HCT116 (cell line): ENCODE measurements around the gene TOX3.

Experiments
- EZH2 ChIP-seq: fragments of 200-600 bp; sonication (generic); IDR thresholded peaks from 2 replicates; pipeline ENCODE4 v1.6.1; 2017; ENCODE audit warnings: antibody characterized with exemption, mixed run types
- SIN3A ChIP-seq: IDR thresholded peaks from 2 replicates; pipeline ENCODE4 v1.6.1; 2012; ENCODE audit warnings: low read depth
- TF ChIP-seq, protein P1 (sequence below), 3 experiments: fragments of 200-600 bp in 1 of 3; sonication (generic) in 1 of 3; IDR thresholded peaks in 2 of 3; conservative IDR thresholded peaks in 1 of 3; 2 replicates each; pipeline ENCODE4 v1.5.1; 2012 to 2017; ENCODE audit warnings: low read depth in 2 of 3, low read length in 2 of 3, antibody characterized with exemption in 1 of 3, borderline replicate concordance in 1 of 3, control low read depth in 1 of 3, mild to moderate bottlenecking in 1 of 3, mixed read lengths in 1 of 3, mixed run types in 1 of 3, moderate library complexity in 1 of 3; ENCODE audit not compliant: insufficient read depth in 1 of 3

DNA sequence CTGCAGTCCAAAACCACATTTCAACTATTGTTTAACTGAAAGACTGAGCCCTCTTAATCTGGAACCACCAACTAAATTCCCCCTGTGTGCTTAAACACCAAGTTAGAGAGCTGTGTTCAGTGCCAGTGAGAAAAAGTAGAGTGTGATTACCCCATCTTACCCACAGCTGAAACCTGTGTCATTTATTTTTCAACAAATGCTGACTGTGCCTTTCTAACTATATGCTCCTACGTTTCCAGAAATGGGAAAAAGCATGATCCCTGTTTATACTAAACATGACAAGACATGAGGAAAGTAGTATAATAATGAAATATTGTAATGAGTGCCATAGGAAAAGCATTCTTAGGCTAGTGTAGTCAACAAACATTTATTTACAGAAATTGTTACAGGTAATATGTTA is 7.4 kb upstream of the TOX3 start:
- TF ChIP-seq, protein P1, sequence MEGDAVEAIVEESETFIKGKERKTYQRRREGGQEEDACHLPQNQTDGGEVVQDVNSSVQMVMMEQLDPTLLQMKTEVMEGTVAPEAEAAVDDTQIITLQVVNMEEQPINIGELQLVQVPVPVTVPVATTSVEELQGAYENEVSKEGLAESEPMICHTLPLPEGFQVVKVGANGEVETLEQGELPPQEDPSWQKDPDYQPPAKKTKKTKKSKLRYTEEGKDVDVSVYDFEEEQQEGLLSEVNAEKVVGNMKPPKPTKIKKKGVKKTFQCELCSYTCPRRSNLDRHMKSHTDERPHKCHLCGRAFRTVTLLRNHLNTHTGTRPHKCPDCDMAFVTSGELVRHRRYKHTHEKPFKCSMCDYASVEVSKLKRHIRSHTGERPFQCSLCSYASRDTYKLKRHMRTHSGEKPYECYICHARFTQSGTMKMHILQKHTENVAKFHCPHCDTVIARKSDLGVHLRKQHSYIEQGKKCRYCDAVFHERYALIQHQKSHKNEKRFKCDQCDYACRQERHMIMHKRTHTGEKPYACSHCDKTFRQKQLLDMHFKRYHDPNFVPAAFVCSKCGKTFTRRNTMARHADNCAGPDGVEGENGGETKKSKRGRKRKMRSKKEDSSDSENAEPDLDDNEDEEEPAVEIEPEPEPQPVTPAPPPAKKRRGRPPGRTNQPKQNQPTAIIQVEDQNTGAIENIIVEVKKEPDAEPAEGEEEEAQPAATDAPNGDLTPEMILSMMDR (IDR thresholded peaks at IDR 0.05 in 2 of 3, conservative IDR thresholded peaks at IDR 0.05 in 1 of 3; ENCODE audit: borderline replicate concordance in 1 of 3, insufficient read depth in 1 of 3, low read depth in 2 of 3, low read length in 2 of 3), result no peak
- TF ChIP-seq EZH2 (no peak), SIN3A (no peak)
